ENCODE data around the gene TEC.

TEC gene

GRCh38 chr4:48163746-48164145, 105.9 kb downstream of the TEC start:
- DNase-seq (ENCODE audit: low spot score): no peak

- DNase-seq (ENCODE audit: low spot score): no peak
Observed at GRCh38 chr4:48162162-48162561, 107.5 kb downstream of the TEC start.

GRCh38 chr4:48157271-48157670, 112.4 kb downstream of the TEC start:
- DNase-seq (ENCODE audit: low spot score): no peak

- DNase-seq (ENCODE audit: low spot score): no peak
Observed at GRCh38 chr4:48156423-48156822, 113.2 kb downstream of the TEC start.

GRCh38 chr4:48153791-48154550, 115.7 kb downstream of the TEC start:
- no peak for DNase-seq (ENCODE audit: low spot score)

- DNase-seq (ENCODE audit: low spot score): no peak
Observed at GRCh38 chr4:48152259-48152658, 117.4 kb downstream of the TEC start.

GRCh38 chr4:48149827-48150370, 119.7 kb downstream of the TEC start:
- DNase-seq (ENCODE audit: low spot score): no peak

GRCh38 chr4:48147621-48148020, 122.0 kb downstream of the TEC start:
- no peak for DNase-seq (ENCODE audit: low spot score)

GRCh38 chr4:48141048-48141447, 128.6 kb downstream of the TEC start:
- DNase-seq (ENCODE audit: low spot score): peak; percentile 57

- peak; percentile 46 for DNase-seq (ENCODE audit: low spot score)
Observed at GRCh38 chr4:48139691-48140090, 129.9 kb downstream of the TEC start.

- DNase-seq (ENCODE audit: low spot score): peak; percentile 53
Observed at GRCh38 chr4:48138936-48139335, 130.7 kb downstream of the TEC start.

- DNase-seq (ENCODE audit: low spot score): no peak
Observed at GRCh38 chr4:48138511-48138910, 131.1 kb downstream of the TEC start.

GRCh38 chr4:48137846-48138245, 131.8 kb downstream of the TEC start:
- DNase-seq (ENCODE audit: low spot score): no peak

- peak; percentile 67 for DNase-seq (ENCODE audit: low spot score)
Observed at GRCh38 chr4:48134081-48134480, 135.6 kb downstream of the TEC start, which contains the start of gene TXK. Gene TXK (minus strand): TSS chr4:48134250. CDS start chr4:48134170, 80 bp downstream.

- DNase-seq (ENCODE audit: low spot score): no peak
Observed at GRCh38 chr4:48133669-48134068, 136.0 kb downstream of the TEC start.

GRCh38 chr4:48131736-48132135, 137.9 kb downstream of the TEC start:
- DNase-seq (ENCODE audit: low spot score): no peak

- no peak for DNase-seq (ENCODE audit: low spot score)
Observed at GRCh38 chr4:48130100-48130499, 139.5 kb downstream of the TEC start.

- peak; percentile 77 for DNase-seq (ENCODE audit: low spot score)
Observed at GRCh38 chr4:48129307-48130014, 140.2 kb downstream of the TEC start.

- peak; percentile 72 for DNase-seq (ENCODE audit: low spot score)
Observed at GRCh38 chr4:48127682-48128404, 141.8 kb downstream of the TEC start.

- no peak for DNase-seq (ENCODE audit: low spot score)
Observed at GRCh38 chr4:48127231-48127630, 142.4 kb downstream of the TEC start.

- no peak for DNase-seq (ENCODE audit: low spot score)
Observed at GRCh38 chr4:48126621-48127020, 143.0 kb downstream of the TEC start.

GRCh38 chr4:48124870-48125269, 144.8 kb downstream of the TEC start:
- no peak for DNase-seq (ENCODE audit: low spot score)

- no peak for DNase-seq (ENCODE audit: low spot score)
Observed at GRCh38 chr4:48122756-48123155, 146.9 kb downstream of the TEC start.
